Testis (tissue), 3 donors: ENCODE data around the gene PON2. TPM values are rescaled to one million over a fixed set of nuclear protein-coding genes. Genes with fewer than 3 reads are reported as not detected.

Experiments
- DNase-seq: peaks from one replicate; pipeline ENCODE4 v3.0.0-alpha.2; 2019
- H3K27ac ChIP-seq, 2 donors: fragments of 200-600 bp; sonication (generic); one replicate each; pipeline ENCODE4 v1.5.1; 2019
- H3K27me3 ChIP-seq: fragments of 200-600 bp; sonication (generic); one replicate; pipeline ENCODE4 v1.5.1; 2019
- H3K36me3 ChIP-seq: fragments of 200-600 bp; sonication (generic); one replicate; pipeline ENCODE4 v1.5.1; 2017; ENCODE audit warnings: low read depth; ENCODE audit errors: missing control alignments
- H3K4me1 ChIP-seq: fragments of 200-600 bp; sonication (generic); one replicate; pipeline ENCODE4 v1.5.1; 2019
- H3K4me3 ChIP-seq, 2 donors: fragments of 200-600 bp; sonication (generic); one replicate each; pipeline ENCODE4 v1.5.1; 2017 to 2019
- H3K9me3 ChIP-seq: fragments of 200-600 bp; sonication (generic); one replicate; pipeline ENCODE4 v1.5.1; 2017
- CTCF ChIP-seq, 3 experiments: fragments of 450-650 bp in 2 of 3; fragments of 200-600 bp in 1 of 3; sonication (generic) in 1 of 3; IDR thresholded peaks; one replicate each; pipeline ENCODE4 v1.5.1; 2016 to 2019; ENCODE audit warnings: antibody characterized with exemption in 3 of 3, mild to moderate bottlenecking in 2 of 3, moderate library complexity in 1 of 3
- POLR2A ChIP-seq: fragments of 450-650 bp; IDR thresholded peaks from one replicate; pipeline ENCODE4 v1.6.1; 2017; ENCODE audit warnings: antibody characterized with exemption, mild to moderate bottlenecking, moderate library complexity
- WGBS, 2 donors: methylation state at CpG; one replicate each; pipeline ENCODE4 v1.1.5; 2018; 5-methylcytosine and 5-hydroxymethylcytosine counted together
- intact Hi-C: fragments of 100-400 bp; cut with DNase I; formaldehyde crosslinking; loops from one replicate; pipeline ENCODE4 v1.15.1; 2023; ENCODE audit warnings: low total_unique reads
- polyA plus RNA-seq: library from polyadenylated mRNA; stranded (reverse); fragments of 350-450 nt; fragmentation: Illumina TruSeq; extraction: RNeasy Lipid Tissue Mini Kit (QIAGEN cat#74804); gene quantifications from one replicate; pipeline ENCODE4 v1.2.3, GENCODE V29; 2014; ENCODE audit warnings: low read depth, low replicate concordance; ENCODE audit not compliant: insufficient read depth
- total RNA-seq, 2 donors: library from RNA; depleted of rRNA; stranded (reverse); fragments of >200 nt; gene quantifications; one replicate each; pipeline ENCODE4 v1.2.3, GENCODE V29; 2016

The PON2 gene
- total and polyA plus RNA-seq, 3 donors from 2014 or later, result 53.4 to 138 (median 108) TPM

GRCh38 chr7:95444796-95445195 is 10.0 kb upstream of the PON2 start:
- no peak overlapping the region for H3K4me3 ChIP-seq
- no peaks in the 10 kb centered on the region for H3K36me3 ChIP-seq
- TF ChIP-seq CTCF (IDR thresholded peaks at IDR 0.05) (no peak), POLR2A (no peak)
- DNase-seq, result no peak
- H3K27ac ChIP-seq, result no peak overlapping the region
- no peaks in the 10 kb centered on the region for H3K9me3 ChIP-seq
- intact Hi-C loops, result no loop called here
- H3K27me3 ChIP-seq, result no peaks in the 10 kb centered on the region
- H3K4me1 ChIP-seq, result no peaks in the 10 kb centered on the region
- whole genome bisulfite sequencing, 2 donors, result 70 to 73% methylated on average over 2 of the region's 2 CpGs

GRCh38 chr7:95441042-95441823 is 6.4 kb upstream of the PON2 start:
- DNase-seq, result no peak
- intact Hi-C loops, result no loop called here
- H3K9me3 ChIP-seq, result no peaks in the 10 kb centered on the region
- no peaks in the 10 kb centered on the region for H3K27me3 ChIP-seq
- WGBS, 2 donors, result 80 to 92% methylated on average over 6 to 7 of the region's 7 CpGs
- no peaks in the 10 kb centered on the region for H3K36me3 ChIP-seq
- TF ChIP-seq POLR2A, result no peak
- no peak for TF ChIP-seq CTCF (IDR thresholded peaks at IDR 0.05)
- no peak overlapping the region for H3K27ac ChIP-seq
- no peaks in the 10 kb centered on the region for H3K4me1 ChIP-seq
- H3K4me3 ChIP-seq, result no peak overlapping the region

GRCh38 chr7:95440394-95441038 is 5.7 kb upstream of the PON2 start:
- H3K4me3 ChIP-seq, result no peak overlapping the region
- 91 to 93% methylated on average over 3 of the region's 3 CpGs for WGBS, 2 donors
- no peak for DNase-seq
- TF ChIP-seq CTCF (IDR thresholded peaks at IDR 0.05), result no peak
- TF ChIP-seq POLR2A, result no peak
- H3K27me3 ChIP-seq, result no peaks in the 10 kb centered on the region
- intact Hi-C loops, result no loop called here
- no peaks in the 10 kb centered on the region for H3K4me1 ChIP-seq
- no peak overlapping the region for H3K27ac ChIP-seq
- no peaks in the 10 kb centered on the region for H3K9me3 ChIP-seq
- no peaks in the 10 kb centered on the region for H3K36me3 ChIP-seq

GRCh38 chr7:95436407-95436806 is 1.6 kb upstream of the PON2 start:
- DNase-seq, result no peak
- intact Hi-C loops, result no loop called here
- no peaks in the 10 kb centered on the region for H3K9me3 ChIP-seq
- 70 to 73% methylated on average over 4 of the region's 4 CpGs for WGBS, 2 donors
- TF ChIP-seq POLR2A (no peak), CTCF (IDR thresholded peaks at IDR 0.05) (no peak)
- H3K27me3 ChIP-seq, result no peaks in the 10 kb centered on the region
- H3K36me3 ChIP-seq, result no peaks in the 10 kb centered on the region
- no peak overlapping the region for H3K4me3 ChIP-seq
- no peak overlapping the region for H3K27ac ChIP-seq
- no peaks in the 10 kb centered on the region for H3K4me1 ChIP-seq
